Activated T-cell treated with anti-CD3 and anti-CD28 coated beads, Interleukin-2, amount 50 U/mL, for 24 hours (primary cell): ENCODE data around the gene RNU6-9.
A peak's percentile ranks its signal among the peaks of the same experiment; 100 is the strongest.
"Not testable (repeated sequence)": the region's sequence is repeated elsewhere in the genome, so short reads cannot be mapped to it uniquely, and the experiment has no call there.

Experiments
- DNase-seq: peaks from one replicate; pipeline ENCODE4 v3.0.0-alpha.2; 2020
- H3K27ac Mint-ChIP-seq: 2 replicates; pipeline ENCODE4 v1.8.0; 2020; ENCODE audit warnings: mild to moderate bottlenecking, mixed read lengths
- H3K27me3 Mint-ChIP-seq: 2 replicates; pipeline ENCODE4 v1.8.0; 2020; ENCODE audit warnings: mixed read lengths
- H3K36me3 Mint-ChIP-seq: 2 replicates; pipeline ENCODE4 v1.8.0; 2020; ENCODE audit warnings: low read depth, mixed read lengths
- H3K4me1 Mint-ChIP-seq: 2 replicates; pipeline ENCODE4 v1.8.0; 2020; ENCODE audit warnings: low read depth, mixed read lengths
- H3K4me3 Mint-ChIP-seq: 2 replicates; pipeline ENCODE4 v1.8.0; 2020; ENCODE audit warnings: mild to moderate bottlenecking, moderate library complexity, mixed read lengths
- H3K9me3 Mint-ChIP-seq: 2 replicates; pipeline ENCODE4 v1.8.0; 2020; ENCODE audit warnings: mixed read lengths

Gene RNU6-9

DNA sequence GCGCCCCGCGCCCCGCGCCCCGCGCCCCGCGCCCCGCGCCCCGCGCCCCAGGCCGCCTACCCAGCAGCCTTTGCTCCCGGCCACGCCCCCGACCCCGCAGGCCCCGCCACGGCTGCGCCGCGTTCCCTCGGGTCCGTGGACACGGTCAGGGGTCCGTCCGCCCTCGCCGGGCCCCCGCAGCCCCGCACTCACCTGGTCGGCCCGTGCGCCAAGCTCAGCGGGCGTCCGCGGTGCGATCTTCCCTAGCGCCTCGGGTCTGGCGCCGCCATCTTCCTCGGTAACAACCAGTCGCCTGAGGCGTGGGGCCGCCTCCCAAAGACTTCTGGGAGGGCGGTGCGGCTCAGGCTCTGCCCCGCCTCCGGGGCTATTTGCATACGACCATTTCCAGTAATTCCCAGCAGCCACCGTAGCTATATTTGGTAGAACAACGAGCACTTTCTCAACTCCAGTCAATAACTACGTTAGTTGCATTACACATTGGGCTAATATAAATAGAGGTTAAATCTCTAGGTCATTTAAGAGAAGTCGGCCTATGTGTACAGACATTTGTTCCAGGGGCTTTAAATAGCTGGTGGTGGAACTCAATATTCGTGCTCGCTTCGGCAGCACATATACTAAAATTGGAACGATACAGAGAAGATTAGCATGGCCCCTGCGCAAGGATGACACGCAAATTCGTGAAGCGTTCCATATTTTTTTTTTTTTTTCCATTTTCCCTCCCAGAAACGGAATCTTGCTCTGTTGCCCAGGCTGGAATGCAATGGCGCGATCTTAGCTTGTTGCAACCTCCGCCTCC, at the start of gene RNU6-9, which contains the start of gene MED16:
Gene RNU6-9 (plus strand): TSS at position 591 of the 796 bp plus-strand sequence.
Gene MED16 (minus strand): TSS at position 294 of the 796 bp plus-strand sequence. CDS start 2,056 bp downstream, outside the sequence.
- DNase-seq, result peak; percentile 91
- Mint-ChIP-seq H3K27me3 (no peaks in the 10 kb centered on the region), H3K27ac (peak within 1 kb of the TSS; percentile 100), H3K4me1 (peaks cover 19% of the 10 kb centered on the region), H3K9me3 (no peaks in the 10 kb centered on the region), H3K36me3 (peaks cover 41% of the 10 kb centered on the region), H3K4me3 (peak within 1 kb of the TSS; percentile 85)

GRCh38 chr19:843836-844545, 49.3 kb upstream of the RNU6-9 start:
- no peak for DNase-seq
- peaks cover 58% of the 10 kb centered on the region for H3K27me3 Mint-ChIP-seq
- peaks cover 5% of the 10 kb centered on the region for H3K4me1 Mint-ChIP-seq
- no peak overlapping the region for H3K27ac Mint-ChIP-seq
- H3K9me3 Mint-ChIP-seq, result no peaks in the 10 kb centered on the region
- no peak overlapping the region for H3K4me3 Mint-ChIP-seq
- H3K36me3 Mint-ChIP-seq, result no peaks in the 10 kb centered on the region

DNA sequence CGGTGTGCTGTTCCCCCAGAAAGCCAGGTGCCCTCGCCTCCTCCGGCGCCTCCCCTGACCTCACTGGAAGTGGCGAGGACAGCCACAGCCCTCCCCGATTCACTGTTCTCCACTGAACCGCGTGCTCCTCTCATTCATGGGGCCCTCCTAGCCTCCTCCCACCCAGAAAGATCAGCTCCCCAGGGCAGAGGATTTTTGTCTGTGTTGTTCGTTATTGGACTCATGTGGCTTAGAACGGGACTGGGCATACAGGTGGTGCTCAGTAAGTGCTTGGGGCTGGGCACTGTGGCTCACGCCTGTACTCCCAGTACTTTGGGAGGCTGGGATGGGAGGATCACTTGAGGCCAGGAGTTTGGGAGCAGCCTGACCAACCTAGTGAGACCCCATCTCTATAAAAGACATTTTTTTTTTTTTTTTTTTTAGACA, 48.7 kb upstream of the RNU6-9 start:
- Mint-ChIP-seq H3K27me3 (peaks cover 63% of the 10 kb centered on the region), H3K27ac (no peak overlapping the region)

DNA sequence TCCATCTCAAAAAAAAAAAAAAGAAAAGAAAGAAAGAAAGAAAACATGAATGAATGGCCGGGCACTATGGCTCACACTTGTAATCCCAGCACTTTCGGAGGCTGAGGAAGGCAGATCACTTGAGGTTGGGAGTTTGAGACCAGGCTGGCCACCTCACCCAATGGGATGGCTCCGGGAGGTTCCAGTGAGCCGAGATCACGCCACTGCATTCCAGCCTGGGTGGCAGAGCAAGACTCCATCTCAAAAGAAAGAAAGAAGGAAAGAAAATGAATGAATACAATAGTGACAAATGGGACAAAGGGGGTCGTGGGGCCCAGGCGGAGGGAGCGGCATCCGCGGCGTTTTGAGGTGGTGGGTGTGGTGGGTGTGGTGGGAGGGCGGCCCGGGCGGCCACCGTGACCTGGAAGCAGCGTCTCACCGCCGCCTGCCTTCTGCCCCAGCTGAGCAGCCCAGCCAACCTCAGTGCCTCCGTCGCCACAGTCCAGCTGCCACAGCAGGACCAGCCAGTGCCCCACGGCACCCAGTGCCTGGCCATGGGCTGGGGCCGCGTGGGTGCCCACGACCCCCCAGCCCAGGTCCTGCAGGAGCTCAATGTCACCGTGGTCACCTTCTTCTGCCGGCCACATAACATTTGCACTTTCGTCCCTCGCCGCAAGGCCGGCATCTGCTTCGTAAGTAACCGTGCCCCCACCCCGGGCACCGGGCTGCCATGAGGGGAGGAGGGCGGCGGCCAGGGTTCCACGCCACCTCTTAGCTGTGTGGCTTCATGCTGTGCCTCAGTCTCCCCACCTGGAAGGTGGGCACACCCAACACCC, 47.4 kb upstream of the RNU6-9 start:
- H3K4me1 Mint-ChIP-seq, result peaks cover 5% of the 10 kb centered on the region
- peaks cover 71% of the 10 kb centered on the region for H3K27me3 Mint-ChIP-seq
- no peak overlapping the region for H3K4me3 Mint-ChIP-seq
- no peaks in the 10 kb centered on the region for H3K36me3 Mint-ChIP-seq
- H3K27ac Mint-ChIP-seq, result no peak overlapping the region
- H3K9me3 Mint-ChIP-seq, result no peaks in the 10 kb centered on the region
- DNase-seq, result no peak

More for the DNA sequence above, 48.7 kb upstream of the RNU6-9 start:
- no peak for DNase-seq
- Mint-ChIP-seq H3K4me3 (no peak overlapping the region), H3K36me3 (no peaks in the 10 kb centered on the region), H3K9me3 (no peaks in the 10 kb centered on the region), H3K4me1 (peaks cover 5% of the 10 kb centered on the region)

GRCh38 chr19:848386-848921, 44.8 kb upstream of the RNU6-9 start:
- no peaks in the 10 kb centered on the region for H3K9me3 Mint-ChIP-seq
- peaks cover 3% of the 10 kb centered on the region for H3K4me1 Mint-ChIP-seq
- no peak overlapping the region for H3K4me3 Mint-ChIP-seq
- H3K27ac Mint-ChIP-seq, result no peak overlapping the region
- DNase-seq, result no peak
- no peaks in the 10 kb centered on the region for H3K36me3 Mint-ChIP-seq
- peaks cover 66% of the 10 kb centered on the region for H3K27me3 Mint-ChIP-seq

GRCh38 chr19:849195-849594, 44.1 kb upstream of the RNU6-9 start:
- H3K4me1 Mint-ChIP-seq, H3K36me3 Mint-ChIP-seq, H3K4me3 Mint-ChIP-seq, H3K9me3 Mint-ChIP-seq, H3K27ac Mint-ChIP-seq, DNase-seq: not testable (repeated sequence)
- H3K27me3 Mint-ChIP-seq, result peaks cover 68% of the 10 kb centered on the region

DNA sequence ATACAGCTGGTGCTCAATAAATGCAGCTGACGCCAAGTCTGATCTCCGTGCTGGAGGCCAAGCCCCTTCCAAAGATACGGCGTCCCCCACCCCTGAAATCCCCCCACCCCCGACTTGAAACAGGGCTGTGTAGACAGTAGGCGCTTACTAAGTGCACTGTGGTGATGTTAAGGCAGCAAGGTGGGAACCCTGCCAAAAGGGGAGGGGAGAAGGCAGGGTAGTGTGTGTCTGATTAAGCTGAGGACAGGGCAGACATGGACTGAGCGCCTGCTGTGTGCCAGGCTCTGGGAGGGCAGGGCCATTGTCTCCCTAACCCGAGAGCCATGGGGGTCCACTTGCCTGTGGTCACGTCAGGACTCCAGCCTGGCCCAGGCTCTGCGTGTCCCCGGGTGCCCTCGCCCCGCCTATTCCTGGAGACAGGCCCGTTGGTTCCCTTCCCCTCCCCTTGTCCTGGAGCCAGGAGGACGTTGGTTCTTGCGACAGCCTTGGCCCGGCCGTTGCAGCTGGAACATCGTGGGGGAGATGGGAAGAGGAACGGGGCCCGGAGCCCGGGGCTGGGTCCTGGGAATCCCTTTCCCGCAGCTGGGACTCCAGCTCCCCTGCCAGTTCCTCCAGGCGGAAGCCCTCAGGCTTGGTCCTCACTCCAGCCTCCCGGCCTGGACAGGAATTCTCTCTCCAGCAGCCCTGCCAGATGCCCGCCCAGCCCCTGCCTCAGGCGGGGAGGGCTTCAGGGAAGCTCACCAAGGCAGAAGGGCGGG, 42.9 kb upstream of the RNU6-9 start:
- Mint-ChIP-seq H3K27ac (no peak overlapping the region), H3K36me3 (no peaks in the 10 kb centered on the region), H3K27me3 (peaks cover 57% of the 10 kb centered on the region), H3K4me1 (no peaks in the 10 kb centered on the region), H3K9me3 (no peaks in the 10 kb centered on the region), H3K4me3 (no peak overlapping the region)
- DNase-seq, result no peak

GRCh38 chr19:850979-851335, 42.3 kb upstream of the RNU6-9 start:
- Mint-ChIP-seq H3K36me3 (no peaks in the 10 kb centered on the region), H3K27ac (no peak overlapping the region), H3K9me3 (no peaks in the 10 kb centered on the region), H3K4me3 (no peak overlapping the region), H3K27me3 (peaks cover 52% of the 10 kb centered on the region), H3K4me1 (no peaks in the 10 kb centered on the region)
- DNase-seq, result no peak

DNA sequence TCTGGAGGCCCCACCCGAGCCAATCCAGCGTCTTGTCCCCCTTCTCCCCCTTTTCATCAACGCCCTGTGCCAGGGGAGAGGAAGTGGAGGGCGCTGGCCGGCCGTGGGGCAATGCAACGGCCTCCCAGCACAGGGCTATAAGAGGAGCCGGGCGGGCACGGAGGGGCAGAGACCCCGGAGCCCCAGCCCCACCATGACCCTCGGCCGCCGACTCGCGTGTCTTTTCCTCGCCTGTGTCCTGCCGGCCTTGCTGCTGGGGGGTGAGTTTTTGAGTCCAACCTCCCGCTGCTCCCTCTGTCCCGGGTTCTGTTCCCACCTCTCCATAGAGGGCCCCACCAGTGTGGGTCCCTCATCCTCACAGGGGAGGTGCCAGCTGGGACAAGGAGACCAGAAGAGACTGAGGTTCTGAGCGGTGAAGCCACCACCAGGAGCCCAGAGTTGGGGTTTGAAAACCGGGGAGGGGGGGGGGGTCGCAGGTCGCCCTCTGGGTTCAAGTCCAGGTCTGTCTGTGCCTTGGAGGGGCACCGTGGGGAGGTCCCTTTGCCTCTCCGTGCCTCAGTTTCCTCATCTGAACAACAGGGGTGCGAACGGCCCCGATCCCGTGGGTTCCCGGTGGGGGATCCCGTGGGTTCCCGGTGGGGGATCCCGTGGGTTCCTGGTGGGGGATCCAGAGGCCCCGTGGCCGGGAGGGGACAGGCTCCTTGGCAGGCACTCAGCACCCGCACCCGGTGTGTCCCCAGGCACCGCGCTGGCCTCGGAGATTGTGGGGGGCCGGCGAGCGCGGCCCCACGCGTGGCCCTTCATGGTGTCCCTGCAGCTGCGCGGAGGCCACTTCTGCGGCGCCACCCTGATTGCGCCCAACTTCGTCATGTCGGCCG, 40.9 kb upstream of the RNU6-9 start, which contains the start of gene ELANE:
Gene ELANE (plus strand): TSS at position 168 of the 878 bp plus-strand sequence. CDS start 26 bp downstream, at position 194.
- H3K36me3 Mint-ChIP-seq, result no peaks in the 10 kb centered on the region
- H3K27ac Mint-ChIP-seq, result no peak within 1 kb of the TSS
- peaks cover 39% of the 10 kb centered on the region for H3K27me3 Mint-ChIP-seq
- no peak within 1 kb of the TSS for H3K4me3 Mint-ChIP-seq
- no peaks in the 10 kb centered on the region for H3K9me3 Mint-ChIP-seq
- no peak for DNase-seq
- no peaks in the 10 kb centered on the region for H3K4me1 Mint-ChIP-seq

GRCh38 chr19:853014-853585, 40.2 kb upstream of the RNU6-9 start:
- Mint-ChIP-seq H3K9me3 (no peaks in the 10 kb centered on the region), H3K36me3 (no peaks in the 10 kb centered on the region), H3K27me3 (peaks cover 34% of the 10 kb centered on the region), H3K4me3 (no peak overlapping the region), H3K27ac (no peak overlapping the region), H3K4me1 (no peaks in the 10 kb centered on the region)
- DNase-seq, result no peak

DNA sequence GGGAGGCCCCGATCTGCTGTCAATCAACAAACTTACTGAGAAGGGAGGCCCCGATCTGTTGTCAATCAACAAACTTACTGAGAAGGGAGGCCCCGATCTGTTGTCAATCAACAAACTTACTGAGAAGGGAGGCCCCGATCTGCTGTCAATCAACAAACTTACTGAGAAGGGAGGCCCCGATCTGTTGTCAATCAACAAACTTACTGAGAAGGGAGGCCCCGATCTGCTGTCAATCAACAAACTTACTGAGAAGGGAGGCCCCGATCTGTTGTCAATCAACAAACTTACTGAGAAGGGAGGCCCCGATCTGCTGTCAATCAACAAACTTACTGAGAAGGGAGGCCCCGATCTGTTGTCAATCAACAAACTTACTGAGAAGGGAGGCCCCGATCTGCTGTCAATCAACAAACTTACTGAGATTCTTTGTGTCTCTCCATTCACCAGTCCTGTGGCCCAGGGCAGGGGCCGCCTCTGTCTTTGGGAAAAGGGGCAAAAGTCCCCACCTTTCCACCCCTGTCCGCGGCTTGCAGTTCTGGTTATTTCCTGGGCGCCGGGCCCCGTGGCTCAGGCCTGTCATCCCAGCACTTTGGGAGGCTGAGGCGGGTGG, 39.6 kb upstream of the RNU6-9 start:
- DNase-seq, H3K4me1 Mint-ChIP-seq, H3K9me3 Mint-ChIP-seq, H3K4me3 Mint-ChIP-seq, H3K27ac Mint-ChIP-seq, H3K36me3 Mint-ChIP-seq: not testable (repeated sequence)
- H3K27me3 Mint-ChIP-seq, result peaks cover 32% of the 10 kb centered on the region

DNA sequence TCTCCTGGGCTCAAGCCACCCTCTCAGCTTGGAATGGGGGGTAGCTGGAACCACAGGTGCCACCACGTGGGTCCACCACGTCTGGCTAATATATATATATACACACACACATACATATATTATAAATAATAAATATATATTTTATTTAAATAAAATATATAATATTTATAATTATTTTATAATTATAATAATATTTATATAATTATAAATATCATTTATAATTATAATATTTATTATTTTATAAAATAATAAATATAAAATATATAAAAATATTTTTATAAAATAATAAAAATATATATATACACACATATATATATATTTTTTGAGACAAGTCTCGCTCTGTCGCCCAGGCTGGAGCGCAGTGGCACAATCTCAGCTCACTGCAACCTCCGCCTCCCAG, 38.7 kb upstream of the RNU6-9 start:
- Mint-ChIP-seq H3K4me3 (no peak overlapping the region), H3K9me3 (no peaks in the 10 kb centered on the region), H3K4me1 (no peaks in the 10 kb centered on the region), H3K27me3 (peaks cover 27% of the 10 kb centered on the region), H3K27ac (no peak overlapping the region), H3K36me3 (no peaks in the 10 kb centered on the region)
- no peak for DNase-seq
